Osteocyte (in vitro differentiated cells): ENCODE results near the gene PLCB4. TPM values are rescaled to one million over a fixed set of nuclear protein-coding genes. Genes with fewer than 3 reads are reported as not detected.

Experiments used
- DNase-seq: peaks from one replicate; pipeline ENCODE4 v3.0.0; 2021; ENCODE audit warnings: mixed read lengths; ENCODE audit not compliant: unreplicated experiment; ENCODE audit errors: extremely low spot score
- H3K27ac Mint-ChIP-seq: one replicate; pipeline ENCODE4 v1.8.0; 2021; ENCODE audit warnings: mild to moderate bottlenecking, mixed read lengths; ENCODE audit not compliant: unreplicated experiment
- H3K27me3 Mint-ChIP-seq: one replicate; pipeline ENCODE4 v1.8.0; 2021; ENCODE audit warnings: mixed read lengths; ENCODE audit not compliant: unreplicated experiment
- H3K36me3 Mint-ChIP-seq: one replicate; pipeline ENCODE4 v1.8.0; 2021; ENCODE audit warnings: mixed read lengths; ENCODE audit not compliant: unreplicated experiment
- H3K4me1 Mint-ChIP-seq: one replicate; pipeline ENCODE4 v1.8.0; 2021; ENCODE audit warnings: mixed read lengths; ENCODE audit not compliant: unreplicated experiment
- H3K4me3 Mint-ChIP-seq: one replicate; pipeline ENCODE4 v1.8.0; 2021; ENCODE audit warnings: mild to moderate bottlenecking, moderate library complexity, mixed read lengths; ENCODE audit not compliant: unreplicated experiment
- H3K9me3 Mint-ChIP-seq: one replicate; pipeline ENCODE4 v1.8.0; 2021; ENCODE audit warnings: mixed read lengths; ENCODE audit not compliant: unreplicated experiment
- CTCF ChIP-seq: fragments of 200-600 bp; sonication (generic); IDR thresholded peaks from 2 replicates; pipeline ENCODE4 v1.5.0; 2021; ENCODE audit warnings: antibody characterized with exemption, mild to moderate bottlenecking, moderate library complexity
- total RNA-seq: library from RNA; stranded (reverse); gene quantifications from 2 replicates; pipeline ENCODE4 v1.2.1, GENCODE V29; 2021

The PLCB4 gene
- total RNA-seq, 1 donor from 2014 or later = 5.3 TPM

GRCh38 chr20:9514072-9514460 lies 445.2 kb downstream of the PLCB4 start:
- peaks cover 23% of the 10 kb centered on the region for H3K4me1 Mint-ChIP-seq
- no peak for DNase-seq
- H3K27me3 Mint-ChIP-seq = peaks cover 93% of the 10 kb centered on the region
- H3K27ac Mint-ChIP-seq = no peak overlapping the region
- no peaks in the 10 kb centered on the region for H3K36me3 Mint-ChIP-seq
- H3K9me3 Mint-ChIP-seq = no peaks in the 10 kb centered on the region
- TF ChIP-seq CTCF = no peak
- peak overlapping the region; percentile 74 for H3K4me3 Mint-ChIP-seq

- no peak for TF ChIP-seq CTCF
- Mint-ChIP-seq H3K36me3 (no peaks in the 10 kb centered on the region), H3K4me1 (peaks cover 23% of the 10 kb centered on the region), H3K27ac (no peak within 1 kb of the TSS), H3K9me3 (no peaks in the 10 kb centered on the region), H3K27me3 (peaks cover 92% of the 10 kb centered on the region), H3K4me3 (peak within 1 kb of the TSS; percentile 74)
- no peak for DNase-seq
Measured at GRCh38 chr20:9514461-9515213, 445.8 kb downstream of the PLCB4 start, which contains the start of gene LAMP5. Gene LAMP5 (plus strand): TSS chr20:9514590. CDS start chr20:9514853, 263 bp downstream.

- Mint-ChIP-seq H3K4me1 (peaks cover 23% of the 10 kb centered on the region), H3K27ac (no peak overlapping the region), H3K36me3 (no peaks in the 10 kb centered on the region), H3K27me3 (peaks cover 93% of the 10 kb centered on the region), H3K4me3 (peak overlapping the region; percentile 74), H3K9me3 (no peaks in the 10 kb centered on the region)
- no peak for TF ChIP-seq CTCF
- DNase-seq = no peak
Measured at GRCh38 chr20:9515214-9515585, 446.3 kb downstream of the PLCB4 start.

- TF ChIP-seq CTCF = no peak
- peaks cover 23% of the 10 kb centered on the region for H3K4me1 Mint-ChIP-seq
- no peaks in the 10 kb centered on the region for H3K9me3 Mint-ChIP-seq
- peak overlapping the region; percentile 74 for H3K4me3 Mint-ChIP-seq
- DNase-seq = no peak
- H3K27me3 Mint-ChIP-seq = peaks cover 92% of the 10 kb centered on the region
- H3K36me3 Mint-ChIP-seq = no peaks in the 10 kb centered on the region
- H3K27ac Mint-ChIP-seq = no peak overlapping the region
Measured at GRCh38 chr20:9515741-9516233, 446.9 kb downstream of the PLCB4 start.

GRCh38 chr20:9516234-9516871 lies 447.5 kb downstream of the PLCB4 start:
- no peak overlapping the region for H3K27ac Mint-ChIP-seq
- TF ChIP-seq CTCF = no peak
- DNase-seq = no peak
- H3K4me3 Mint-ChIP-seq = peak overlapping the region; percentile 74
- no peaks in the 10 kb centered on the region for H3K36me3 Mint-ChIP-seq
- H3K4me1 Mint-ChIP-seq = peaks cover 23% of the 10 kb centered on the region
- H3K9me3 Mint-ChIP-seq = no peaks in the 10 kb centered on the region
- peaks cover 94% of the 10 kb centered on the region for H3K27me3 Mint-ChIP-seq
